Measurements from ENCODE around the gene AFTPH.

The AFTPH gene

DNA sequence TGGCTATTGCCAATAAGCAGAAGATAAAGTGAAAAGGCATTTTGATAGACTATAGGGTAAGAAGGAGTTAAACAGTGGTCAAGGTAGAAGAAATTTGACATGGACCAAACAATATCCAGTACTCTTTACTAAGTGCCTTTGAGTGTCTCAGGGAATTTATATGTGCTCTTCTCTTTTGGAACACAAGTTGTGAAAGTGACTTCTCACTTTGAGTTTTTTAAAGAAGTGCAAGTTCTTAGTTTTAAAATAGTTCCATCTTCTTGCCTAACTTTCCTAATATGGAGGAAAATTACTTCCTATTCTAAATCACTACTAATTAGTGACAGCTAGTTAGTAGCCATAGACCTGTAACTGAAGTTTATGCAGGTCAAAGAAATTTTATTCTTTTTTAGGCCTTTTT lies 63.4 kb downstream of the AFTPH start:
- DNase-seq (ENCODE audit: low spot score): no peak

DNA sequence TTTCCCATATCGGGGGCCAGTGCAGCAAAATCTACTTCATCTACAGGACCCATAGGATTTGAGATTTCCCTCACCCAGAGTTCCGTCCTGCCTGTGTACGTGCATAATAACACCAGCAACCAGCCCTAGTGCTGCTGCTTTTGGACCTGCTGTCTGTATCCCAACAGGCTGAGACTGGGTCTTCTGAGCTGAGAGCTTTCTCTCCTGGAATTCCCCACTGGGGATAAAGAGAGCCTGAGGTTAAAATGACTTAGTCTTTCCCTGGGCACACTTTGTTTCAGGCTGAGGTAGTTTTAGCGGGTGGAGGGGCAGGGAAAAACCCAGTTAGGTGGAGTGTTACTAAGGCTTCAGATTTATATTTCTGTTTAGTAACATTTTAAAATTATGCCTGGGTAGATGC lies 67.1 kb downstream of the AFTPH start:
- no peak for DNase-seq (ENCODE audit: low spot score)

DNA sequence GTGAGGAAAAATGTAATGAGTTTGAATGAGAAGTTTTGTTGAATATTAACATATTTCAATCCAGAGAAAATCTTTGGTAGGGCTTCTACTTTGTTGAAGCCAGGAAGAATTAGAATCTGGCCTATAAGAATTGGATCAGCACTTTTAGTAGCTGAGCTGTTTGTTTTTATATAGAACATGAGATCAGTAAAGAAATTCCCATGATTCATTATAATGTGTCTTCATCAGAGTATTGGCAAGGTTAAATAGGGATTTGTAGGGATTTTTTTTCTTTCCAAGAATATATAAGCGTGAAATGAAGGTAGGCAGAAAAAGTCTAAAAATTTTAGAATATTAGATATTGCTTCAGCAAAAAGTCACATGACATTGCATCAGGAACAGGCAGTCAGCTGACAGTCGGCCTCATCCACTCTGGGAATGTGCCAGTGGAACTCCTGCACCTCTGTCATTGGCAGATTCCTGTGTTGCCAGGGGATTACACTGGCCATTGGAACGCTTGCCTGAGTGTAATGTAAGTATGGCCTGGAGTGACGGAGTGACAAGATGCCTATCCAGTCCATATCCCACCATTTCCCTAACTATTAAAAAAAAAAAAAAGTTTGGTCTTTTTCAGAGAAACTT lies 69.0 kb downstream of the AFTPH start:
- no peak for DNase-seq (ENCODE audit: low spot score)

DNA sequence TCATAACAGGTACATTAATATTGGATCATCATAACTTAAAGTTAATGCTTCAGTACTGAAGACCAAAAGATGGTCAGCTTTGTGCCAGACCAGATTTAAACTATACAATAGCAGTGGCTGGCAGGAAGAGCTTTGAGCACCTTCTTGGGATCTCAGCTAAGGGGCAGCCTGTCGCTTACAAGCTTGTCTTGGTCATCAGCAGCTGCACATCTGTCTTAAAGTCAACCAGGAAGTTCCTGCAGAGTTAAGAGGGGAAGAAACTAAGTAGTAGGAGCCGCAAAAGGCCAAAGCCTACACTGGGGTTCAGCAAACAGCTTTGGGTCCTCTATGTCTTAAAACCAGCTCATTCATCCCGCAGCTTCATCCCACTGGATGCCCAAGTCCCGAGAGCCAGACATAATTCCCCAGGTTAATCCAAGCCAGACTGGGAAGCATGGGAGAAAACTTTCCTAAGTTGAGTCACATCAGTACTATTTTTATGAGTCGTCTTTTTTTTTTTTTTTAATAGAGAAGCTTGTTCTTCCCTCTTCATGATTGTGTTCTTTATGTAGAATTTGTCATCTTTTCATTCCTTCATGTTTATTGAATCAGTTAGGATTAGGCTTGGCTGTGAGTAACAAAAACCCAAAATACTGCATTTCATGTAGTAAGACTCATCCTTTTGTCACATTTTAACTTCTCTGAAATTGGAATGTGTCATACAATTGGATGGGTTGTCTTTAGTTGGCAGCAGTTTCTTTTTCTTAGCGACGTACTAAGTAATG lies 70.3 kb downstream of the AFTPH start:
- no peak for DNase-seq (ENCODE audit: low spot score)

DNA sequence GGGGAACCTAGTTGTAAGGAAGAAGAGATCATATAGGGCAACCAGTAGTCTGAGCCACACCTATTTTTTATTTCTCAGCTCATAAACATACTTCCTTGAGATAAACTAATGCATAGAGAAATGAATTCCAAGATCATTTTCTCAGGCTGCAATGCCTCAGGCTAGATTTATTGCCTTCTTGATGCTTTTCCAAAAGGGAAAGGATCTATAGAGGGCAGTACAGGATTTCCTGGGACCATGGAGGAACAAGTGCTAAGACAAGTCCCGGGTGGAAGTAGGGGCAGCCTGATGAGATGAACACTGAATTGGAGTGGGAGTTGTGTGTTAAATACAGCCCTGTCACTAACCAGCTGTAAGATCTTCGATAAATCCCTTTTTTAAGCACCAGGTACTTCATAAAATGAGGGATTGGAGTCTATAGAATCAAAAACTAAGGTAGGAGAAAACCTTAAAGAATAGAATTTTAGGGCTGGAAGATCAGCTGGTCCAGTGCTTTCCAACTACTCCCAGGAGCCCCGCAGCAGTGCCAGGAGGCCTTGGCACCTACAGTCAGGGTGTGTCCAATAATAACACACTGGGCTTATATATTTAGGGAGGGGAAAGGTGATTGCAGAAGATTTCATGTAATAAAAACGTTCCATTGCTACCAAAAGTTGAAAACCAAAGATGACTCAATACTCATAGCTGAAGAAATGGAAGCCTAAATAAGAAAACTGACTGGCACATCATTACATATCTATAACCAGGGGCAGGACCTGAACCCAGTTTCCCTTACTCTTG lies 71.5 kb downstream of the AFTPH start:
- peak; percentile 57 for DNase-seq (ENCODE audit: low spot score)

DNA sequence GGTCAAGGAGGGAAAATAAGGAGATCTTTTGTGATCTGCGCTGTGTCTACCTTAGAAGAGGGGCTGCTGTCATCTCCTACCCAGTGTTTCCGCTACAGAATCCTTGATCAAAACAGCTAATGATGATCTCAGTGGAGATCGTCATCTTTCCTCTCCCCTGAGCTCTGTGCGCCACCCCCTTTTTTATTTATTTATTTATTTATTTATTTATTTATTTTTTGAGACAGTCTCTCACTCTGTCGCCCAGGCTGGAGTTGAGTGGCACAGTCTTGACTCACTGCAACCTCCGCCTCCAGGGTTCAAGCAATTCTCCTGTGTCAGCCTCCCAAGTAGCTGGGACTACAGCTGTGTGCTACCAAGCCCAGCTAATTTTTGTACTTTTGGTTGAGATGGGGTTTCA lies 74.1 kb downstream of the AFTPH start:
- no peak for DNase-seq (ENCODE audit: low spot score)

DNA sequence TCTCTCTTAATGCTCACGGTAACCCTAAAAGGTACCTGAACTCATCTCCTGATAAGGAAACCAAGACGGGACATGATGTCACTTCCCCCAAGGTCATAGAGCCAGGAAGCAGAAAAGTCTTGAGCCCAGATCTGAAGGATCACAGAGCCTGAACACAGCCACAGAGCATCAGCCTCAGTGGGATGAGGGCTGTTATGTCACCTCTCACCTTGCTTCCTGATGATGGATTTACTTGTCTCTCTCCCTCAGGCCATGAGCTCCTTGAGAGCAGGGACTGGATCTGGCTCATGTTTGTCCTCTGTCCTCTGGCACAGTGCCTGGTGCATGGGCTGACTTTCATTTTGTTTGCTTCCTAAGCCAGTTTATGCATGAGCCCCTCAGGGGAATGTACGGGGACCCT lies 75.3 kb downstream of the AFTPH start:
- DNase-seq (ENCODE audit: low spot score): no peak

DNA sequence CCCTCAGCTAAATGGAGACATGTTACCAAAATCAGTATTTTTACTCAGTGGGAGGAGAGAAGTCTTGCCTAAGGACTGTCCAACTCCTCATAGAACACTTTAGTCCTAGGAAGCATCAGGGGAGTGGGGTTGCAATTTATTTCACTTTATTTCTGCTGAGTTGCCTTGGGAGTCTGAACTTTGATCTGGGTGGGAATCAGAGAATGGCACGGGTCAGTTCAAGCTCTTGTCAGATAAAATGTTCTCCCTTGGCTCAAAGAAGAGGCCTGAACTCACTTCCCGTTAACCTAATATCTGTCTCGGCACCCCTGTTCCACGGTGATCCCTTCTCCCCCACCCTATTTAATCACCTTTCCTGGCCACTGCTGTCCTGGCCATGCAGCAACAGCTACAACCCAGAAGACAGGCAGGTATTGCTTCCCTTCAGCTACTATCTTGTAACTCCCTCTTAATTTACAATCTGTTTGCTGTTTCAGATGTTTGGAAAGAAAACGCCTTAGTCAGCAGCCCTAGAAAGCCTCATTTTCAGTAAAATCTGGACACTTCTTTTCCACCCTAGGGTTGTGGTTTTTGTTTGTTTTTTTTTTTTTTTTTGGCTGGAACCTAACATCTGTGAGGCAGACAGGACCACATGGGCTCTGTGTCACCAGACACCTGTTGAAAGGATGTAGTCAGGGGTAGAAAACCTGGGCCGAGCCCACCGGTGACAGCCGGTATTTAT lies 77.1 kb downstream of the AFTPH start:
- no peak for DNase-seq (ENCODE audit: low spot score)

DNA sequence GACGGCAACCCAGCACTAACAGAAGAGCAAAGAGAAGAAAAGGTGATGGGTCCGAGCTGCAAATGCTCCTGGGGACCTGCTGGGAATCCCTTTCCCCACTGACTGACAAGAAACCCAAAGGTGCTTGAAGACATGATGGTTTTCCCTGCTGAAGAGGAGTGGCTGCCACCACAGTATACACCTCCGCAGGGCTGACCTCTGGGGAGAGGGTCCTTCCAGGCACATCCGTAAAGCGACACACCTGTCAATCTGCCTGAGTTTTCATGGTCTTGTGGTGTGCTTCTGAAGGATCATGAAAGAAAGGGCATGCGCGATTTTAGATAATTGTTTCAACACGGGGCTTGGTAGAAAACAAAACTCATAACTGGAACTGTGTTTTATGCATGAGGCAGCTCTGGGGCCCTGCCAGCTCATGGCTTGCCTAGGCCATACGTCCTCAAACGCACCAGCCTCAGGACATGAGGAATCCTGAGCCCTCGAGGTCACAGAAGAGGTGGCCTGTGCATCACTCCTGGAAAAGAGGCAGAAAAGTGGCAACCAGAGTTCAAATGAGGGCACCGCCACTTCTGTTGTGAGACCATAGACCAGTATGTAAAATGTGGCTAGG lies 77.8 kb downstream of the AFTPH start:
- no peak for DNase-seq (ENCODE audit: low spot score)

DNA sequence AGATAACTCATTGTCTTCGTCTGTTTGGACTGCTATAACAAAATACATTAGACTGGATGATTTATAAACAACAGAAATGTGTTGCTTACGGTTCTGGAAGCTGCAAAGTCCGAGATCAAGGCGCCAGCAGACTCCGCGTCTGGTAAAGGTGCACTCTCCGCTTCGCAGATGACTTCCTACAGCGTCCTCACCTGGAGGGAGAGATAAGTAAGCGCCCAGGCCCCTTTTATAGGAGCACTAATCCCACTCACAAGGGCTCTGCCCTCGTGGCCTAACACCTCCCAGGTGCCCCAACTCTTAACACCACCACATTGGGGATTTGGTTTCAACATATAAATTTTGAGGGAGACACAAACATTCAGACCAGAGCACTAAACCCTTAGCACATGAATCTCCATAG lies 78.3 kb downstream of the AFTPH start:
- DNase-seq (ENCODE audit: low spot score): no peak

DNA sequence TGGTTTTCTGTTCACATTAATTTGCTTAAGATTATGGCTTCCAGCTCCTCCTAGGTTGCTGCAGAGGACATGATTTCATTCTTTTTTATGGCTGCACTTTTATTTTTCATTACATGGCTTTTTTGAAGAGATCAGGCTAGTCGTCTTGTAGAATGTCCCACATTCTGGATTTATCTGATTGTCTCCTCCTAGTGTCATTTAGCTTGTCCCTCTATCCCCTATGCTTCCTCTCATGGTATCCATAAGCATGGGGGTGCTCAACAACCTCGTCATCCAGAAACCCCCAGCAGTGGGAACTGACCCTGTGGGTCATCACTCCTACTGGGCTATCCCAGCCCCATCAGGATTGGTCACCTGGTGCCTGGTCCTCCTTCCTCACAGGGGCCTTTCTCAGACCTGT lies 80.0 kb downstream of the AFTPH start:
- DNase-seq (ENCODE audit: low spot score): no peak

DNA sequence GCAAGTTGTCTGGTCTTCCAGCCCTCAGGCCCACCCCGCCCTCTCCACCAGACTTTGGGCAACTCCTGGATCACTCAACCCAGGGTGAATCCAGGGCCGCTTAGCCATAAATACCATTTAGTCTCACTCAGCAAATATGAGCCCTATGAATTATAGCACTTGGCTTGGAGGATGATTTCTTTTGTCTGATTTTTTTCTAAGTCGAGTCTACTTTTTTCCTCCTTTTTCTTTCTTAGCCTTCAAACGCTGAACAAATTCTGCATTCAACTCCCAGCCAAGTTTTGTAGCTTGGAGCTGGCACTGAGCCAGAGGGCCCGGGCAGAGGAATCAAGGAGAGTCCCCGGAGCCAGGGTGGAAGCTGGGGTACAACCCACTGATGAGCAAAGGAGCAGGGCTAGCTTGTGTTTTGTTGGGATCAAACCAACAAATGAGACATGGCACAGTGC lies 80.9 kb downstream of the AFTPH start:
- DNase-seq (ENCODE audit: low spot score): no peak

DNA sequence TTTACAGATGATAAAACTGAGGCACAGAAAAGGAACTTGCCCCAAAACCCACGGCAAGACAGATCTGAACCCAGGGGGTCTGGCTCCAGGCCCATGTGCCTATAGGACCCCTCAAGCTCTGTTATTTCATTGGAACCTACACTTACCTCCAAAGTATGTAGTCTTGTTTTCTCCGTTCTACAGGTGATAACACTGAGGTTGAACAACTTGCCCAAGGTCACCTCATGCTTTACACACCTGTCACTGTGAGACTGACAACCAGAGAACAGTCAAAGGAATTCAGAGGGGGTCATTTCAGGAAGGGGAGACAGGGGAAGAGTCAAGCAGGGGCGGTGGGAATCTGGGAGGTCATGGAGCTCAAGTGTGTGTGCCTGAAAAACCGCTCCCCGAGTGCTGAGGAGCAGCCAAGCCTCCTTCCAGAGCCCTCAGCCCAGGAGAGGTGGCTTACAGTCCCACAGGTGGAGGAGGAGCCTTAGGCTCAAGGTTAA lies 81.9 kb downstream of the AFTPH start:
- DNase-seq (ENCODE audit: low spot score): no peak

DNA sequence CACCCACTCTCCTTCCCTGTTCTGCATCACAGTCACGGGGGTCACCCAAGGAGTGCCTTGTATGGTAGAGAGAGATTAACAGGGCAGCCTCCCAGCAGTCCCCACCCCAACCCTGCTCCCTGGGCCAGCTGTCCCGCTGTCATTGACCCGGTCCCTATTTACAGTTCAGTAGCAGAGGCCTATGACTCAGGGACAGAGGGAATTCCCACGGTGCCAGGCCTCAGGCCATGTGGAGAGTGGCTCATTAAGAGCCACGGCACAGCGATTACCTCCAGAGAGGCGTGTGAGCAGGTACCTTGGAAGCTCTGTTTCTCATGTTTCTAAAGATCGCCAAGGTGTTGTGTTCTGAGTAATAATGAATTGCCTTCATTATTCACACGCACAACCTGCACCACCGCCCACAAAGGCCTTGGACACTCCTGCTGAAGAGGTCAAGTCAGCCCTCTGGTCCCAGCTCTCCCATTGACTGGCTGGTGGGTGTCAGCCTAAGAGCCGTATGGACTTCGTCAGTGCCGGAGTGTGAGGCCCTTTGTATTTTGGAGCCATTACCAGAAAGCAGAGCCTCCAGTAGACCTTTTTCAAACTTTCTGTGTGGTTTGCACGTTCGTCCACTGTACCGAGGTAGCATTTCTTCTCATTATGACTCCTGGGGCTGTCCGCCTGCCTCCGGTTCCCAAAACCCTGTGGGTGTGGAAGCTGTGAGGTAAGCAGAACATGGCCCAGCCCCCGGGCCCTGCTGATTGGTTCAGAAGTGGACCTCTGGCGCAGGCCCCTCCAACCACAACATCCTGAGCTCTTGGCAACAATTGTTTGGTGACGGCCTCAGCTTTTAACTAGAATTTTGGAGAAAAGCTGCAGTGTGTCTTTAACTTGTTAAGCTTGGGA lies 82.6 kb downstream of the AFTPH start:
- DNase-seq (ENCODE audit: low spot score): peak; percentile 75

DNA sequence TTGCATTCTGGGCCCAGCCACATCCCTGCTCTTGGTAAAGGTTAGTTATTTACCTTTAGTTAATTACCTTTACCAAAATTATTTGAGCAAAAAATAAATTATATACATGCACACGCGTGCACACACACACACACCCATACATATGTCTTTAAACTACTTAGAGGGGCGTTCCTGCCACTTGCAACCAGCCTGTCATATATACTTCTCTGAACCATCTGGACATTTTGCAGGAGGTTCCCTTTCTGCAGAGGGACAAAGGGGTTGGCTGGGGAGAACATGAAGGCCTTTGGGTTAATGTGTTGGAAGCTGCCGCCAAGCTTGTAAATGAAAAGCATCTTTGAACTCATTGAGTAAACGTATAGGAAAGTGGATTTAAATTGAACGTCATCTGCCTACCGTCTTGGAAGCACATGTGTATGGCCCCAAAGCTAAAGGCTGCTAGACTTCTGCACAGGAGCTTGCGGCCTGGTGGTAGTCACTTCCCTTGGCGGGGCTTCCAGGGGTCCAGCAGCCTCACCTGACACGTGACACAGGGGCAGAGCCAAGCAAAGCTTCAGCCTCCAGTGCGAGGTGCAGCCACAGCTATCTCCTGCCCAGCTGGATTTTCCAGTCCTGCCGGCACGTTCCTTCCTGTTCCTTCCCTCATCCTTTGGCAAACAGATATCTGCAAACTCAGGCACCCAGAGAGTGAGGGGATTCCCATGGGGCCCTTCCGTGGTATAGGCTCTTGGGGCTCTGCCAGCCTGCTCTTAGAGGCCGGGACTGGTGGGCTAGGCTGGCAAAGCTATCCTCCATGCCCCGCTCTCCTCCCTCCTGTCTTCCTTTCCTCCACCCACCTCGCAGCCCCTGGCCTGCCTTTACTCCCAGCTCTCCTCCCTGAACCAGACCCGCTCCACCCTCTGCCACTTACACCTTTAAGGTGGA lies 83.5 kb downstream of the AFTPH start:
- no peak for DNase-seq (ENCODE audit: low spot score)

DNA sequence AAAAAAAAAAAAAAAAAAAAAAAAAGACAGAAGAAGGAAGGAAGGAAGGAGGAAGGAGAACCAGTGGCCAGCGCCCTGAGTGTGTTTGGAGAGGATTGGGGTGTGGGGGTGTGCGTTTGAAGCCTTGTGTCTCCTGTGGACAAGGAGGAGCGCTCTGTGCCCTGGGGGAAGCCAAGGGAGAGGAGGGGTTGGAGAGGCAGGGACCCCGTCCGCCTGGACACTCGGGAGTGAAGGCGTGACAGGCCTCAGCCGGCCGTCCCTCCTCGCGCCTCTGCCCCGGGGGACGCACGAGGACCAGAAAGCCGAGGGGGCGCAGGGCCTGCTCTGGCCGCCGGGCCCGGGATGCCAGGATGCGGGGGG lies 84.7 kb downstream of the AFTPH start:
- no peak for DNase-seq (ENCODE audit: low spot score)

DNA sequence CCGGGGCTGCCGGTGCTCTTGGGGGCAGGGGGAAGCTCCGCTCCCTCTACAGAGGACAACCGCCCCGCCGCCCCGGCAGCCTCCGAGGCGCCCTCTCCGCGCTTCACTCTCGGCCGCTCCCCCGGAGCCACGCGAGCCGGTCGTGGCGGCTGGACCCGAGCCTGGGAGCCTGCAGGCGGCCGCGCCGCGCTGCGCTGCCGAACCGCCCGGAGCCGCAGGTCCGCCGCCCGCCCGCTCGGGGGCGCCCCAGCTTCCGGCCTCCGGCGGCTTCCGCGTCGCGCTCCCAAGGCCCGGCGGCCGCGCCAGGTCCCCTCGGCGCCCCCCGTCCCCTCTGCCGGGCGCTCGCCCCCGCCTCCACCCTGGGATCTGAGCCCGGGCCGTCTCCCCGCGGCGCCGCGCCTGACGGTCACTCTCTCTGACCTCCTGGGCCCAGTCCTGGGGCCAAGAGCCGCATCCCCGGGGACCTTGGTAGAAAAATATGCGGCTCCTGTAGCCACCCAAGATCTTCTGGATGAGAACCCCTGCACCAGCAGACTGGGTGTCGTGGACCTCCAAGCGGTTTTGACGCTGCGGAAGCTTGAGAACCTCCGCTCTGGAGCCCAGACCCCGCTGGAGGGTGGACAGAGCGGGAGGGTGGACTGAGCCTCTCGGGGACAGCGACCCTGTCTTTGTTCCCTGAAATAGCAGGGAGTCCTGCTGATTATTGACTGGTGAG lies 85.3 kb downstream of the AFTPH start:
- DNase-seq (ENCODE audit: low spot score): peak; percentile 54

DNA sequence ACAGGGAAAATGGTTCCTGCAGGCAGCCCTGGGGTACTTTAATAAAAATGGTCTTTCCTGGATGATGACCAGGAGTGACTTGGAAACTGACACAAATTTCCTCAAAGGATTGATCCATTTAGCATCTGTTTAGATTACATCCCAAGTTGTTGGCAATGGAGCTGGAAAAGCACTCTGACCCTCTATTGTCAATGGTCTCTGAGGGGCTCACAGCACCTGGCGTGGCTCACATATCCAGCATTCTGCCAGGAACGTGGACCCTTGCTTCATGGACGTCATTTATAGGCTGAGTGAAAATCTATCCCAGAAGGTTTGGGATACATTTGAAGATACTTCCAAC lies 85.8 kb downstream of the AFTPH start:
- no peak for DNase-seq (ENCODE audit: low spot score)

DNA sequence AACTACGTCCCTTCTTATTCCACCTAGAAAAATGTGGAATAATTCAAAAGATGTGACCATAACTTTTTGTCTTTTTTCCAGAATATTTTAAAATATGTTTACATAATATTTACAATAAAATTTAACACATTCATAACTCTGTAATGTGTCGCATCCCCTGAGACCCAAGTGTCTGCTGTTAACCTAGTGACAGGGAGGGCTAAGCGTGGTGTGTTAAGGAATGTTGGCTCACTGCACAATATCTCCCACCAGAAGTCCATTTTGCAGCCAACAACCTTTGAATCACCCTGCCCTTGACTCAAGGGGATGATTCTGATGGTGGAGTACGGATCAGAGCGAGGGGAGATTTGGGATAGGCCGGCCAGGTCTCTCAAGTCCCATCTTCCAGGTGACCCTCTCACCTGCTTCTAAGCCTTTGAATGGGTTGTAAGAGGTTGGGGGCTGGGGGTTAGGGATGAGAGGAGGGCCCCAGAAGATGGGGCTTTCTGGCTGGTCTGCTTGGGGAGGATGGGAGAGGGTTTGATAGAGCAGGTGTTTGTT lies 86.3 kb downstream of the AFTPH start:
- DNase-seq (ENCODE audit: low spot score): no peak

Measured in Ammon's horn (tissue), 1 donor.